ENCODE data around the gene KLHL33. TPM values are rescaled to one million over a fixed set of nuclear protein-coding genes. Genes with fewer than 3 reads are reported as not detected.

The KLHL33 gene
- total RNA-seq, 1 donor from 2014 or later = not detected

GRCh38 chr14:20422886-20423285 is 13.1 kb downstream of the KLHL33 start:
- intact Hi-C loops (cut with DNase I) = no loop called here
- no peak for DNase-seq (ENCODE audit: low spot score in 2 of 2)
- H3K4me1 ChIP-seq = no peaks in the 10 kb centered on the region
- H3K9me3 ChIP-seq = no peaks in the 10 kb centered on the region
- H3K27ac ChIP-seq = no peak overlapping the region
- no peaks in the 10 kb centered on the region for H3K36me3 ChIP-seq
- no peak overlapping the region for H3K4me3 ChIP-seq
- no peaks in the 10 kb centered on the region for H3K27me3 ChIP-seq
- TF ChIP-seq CTCF (IDR thresholded peaks at IDR 0.05) = no peak

- Histone ChIP-seq H3K4me3 (no peak overlapping the region), H3K4me1 (no peaks in the 10 kb centered on the region), H3K9me3 (no peaks in the 10 kb centered on the region), H3K27ac (no peak overlapping the region), H3K36me3 (no peaks in the 10 kb centered on the region), H3K27me3 (no peaks in the 10 kb centered on the region)
- TF ChIP-seq CTCF (IDR thresholded peaks at IDR 0.05) = no peak
- no peak for DNase-seq (ENCODE audit: low spot score in 2 of 2)
- intact Hi-C loops (cut with DNase I) = no loop called here
Observed at GRCh38 chr14:20421267-20421666, 14.7 kb downstream of the KLHL33 start.

GRCh38 chr14:20419419-20419818 is 16.5 kb downstream of the KLHL33 start:
- no peaks in the 10 kb centered on the region for H3K27me3 ChIP-seq
- no peak for DNase-seq (ENCODE audit: low spot score in 2 of 2)
- H3K9me3 ChIP-seq = no peaks in the 10 kb centered on the region
- H3K36me3 ChIP-seq = no peaks in the 10 kb centered on the region
- TF ChIP-seq CTCF (IDR thresholded peaks at IDR 0.05) = no peak
- H3K4me1 ChIP-seq = no peaks in the 10 kb centered on the region
- no peak overlapping the region for H3K4me3 ChIP-seq
- H3K27ac ChIP-seq = no peak overlapping the region
- intact Hi-C loops (cut with DNase I) = loop anchor here (10.0 kb wide), 1 partner anchor 115 kb away; no protein-coding TSS in a partner anchor

- no peak for DNase-seq (ENCODE audit: low spot score in 2 of 2)
- intact Hi-C loops (cut with DNase I) = loop anchor here (10.0 kb wide), 1 partner anchor 116 kb away; no protein-coding TSS in a partner anchor
- TF ChIP-seq CTCF (IDR thresholded peaks at IDR 0.05) = no peak
- H3K27me3 ChIP-seq = no peaks in the 10 kb centered on the region
- no peaks in the 10 kb centered on the region for H3K36me3 ChIP-seq
- H3K27ac ChIP-seq = no peak overlapping the region
- H3K4me3 ChIP-seq = no peak overlapping the region
- H3K9me3 ChIP-seq = no peaks in the 10 kb centered on the region
- peaks cover 0 to 3% of the 10 kb centered on the region in 2 donors for H3K4me1 ChIP-seq
Observed at GRCh38 chr14:20418501-20418909, 17.5 kb downstream of the KLHL33 start.

- Histone ChIP-seq H3K27ac (no peak overlapping the region), H3K4me1 (peaks cover 0 to 3% of the 10 kb centered on the region in 2 donors), H3K36me3 (no peaks in the 10 kb centered on the region), H3K9me3 (no peaks in the 10 kb centered on the region), H3K4me3 (no peak overlapping the region), H3K27me3 (no peaks in the 10 kb centered on the region)
- intact Hi-C loops (cut with DNase I) = loop anchor here (10.0 kb wide), 1 partner anchor 117 kb away; no protein-coding TSS in a partner anchor
- no peak for TF ChIP-seq CTCF (IDR thresholded peaks at IDR 0.05)
- DNase-seq (ENCODE audit: low spot score in 2 of 2) = no peak
Observed at GRCh38 chr14:20417250-20418186, 18.4 kb downstream of the KLHL33 start.

All from ascending aorta (tissue), 2 donors.